ENCODE data around the gene IL17B.
A peak's percentile ranks its signal among the peaks of the same experiment; 100 is the strongest.

IL17B gene

GRCh38 chr5:149355688-149356087 is 23.4 kb downstream of the IL17B start:
- no peak for FAIRE-seq

- no peak for FAIRE-seq
Measured at GRCh38 chr5:149353911-149354310, 25.2 kb downstream of the IL17B start.

GRCh38 chr5:149352169-149352568 is 26.9 kb downstream of the IL17B start:
- FAIRE-seq, result no peak

- no peak for FAIRE-seq
Measured at GRCh38 chr5:149349382-149349781, 29.7 kb downstream of the IL17B start.

GRCh38 chr5:149348518-149348917 is 30.6 kb downstream of the IL17B start:
- no peak for FAIRE-seq

GRCh38 chr5:149345892-149346222 is 33.2 kb downstream of the IL17B start:
- FAIRE-seq, result no peak

GRCh38 chr5:149345147-149345891 is 33.8 kb downstream of the IL17B start, which contains the start of gene GRPEL2:
GRPEL2 (plus strand) TSS chr5:149345499; CDS start chr5:149345540, 41 bp downstream.
- peak; percentile 95 for FAIRE-seq

- FAIRE-seq, result no peak
Measured at GRCh38 chr5:149344151-149344550, 34.9 kb downstream of the IL17B start.

GRCh38 chr5:149341876-149342275 is 37.2 kb downstream of the IL17B start:
- no peak for FAIRE-seq

- FAIRE-seq, result no peak
Measured at GRCh38 chr5:149340920-149341319, 38.2 kb downstream of the IL17B start.

GRCh38 chr5:149338364-149338763 is 40.7 kb downstream of the IL17B start:
- no peak for FAIRE-seq

GRCh38 chr5:149337736-149338135 is 41.4 kb downstream of the IL17B start:
- FAIRE-seq, result no peak

GRCh38 chr5:149333711-149334443 is 45.2 kb downstream of the IL17B start:
- no peak for FAIRE-seq

GRCh38 chr5:149328177-149328576 is 50.9 kb downstream of the IL17B start:
- no peak for FAIRE-seq

GRCh38 chr5:149326611-149327010 is 52.5 kb downstream of the IL17B start:
- FAIRE-seq, result no peak

- FAIRE-seq, result no peak
Measured at GRCh38 chr5:149325894-149326293, 53.2 kb downstream of the IL17B start.

GRCh38 chr5:149325166-149325735 is 53.8 kb downstream of the IL17B start:
- FAIRE-seq, result no peak

- no peak for FAIRE-seq
Measured at GRCh38 chr5:149324641-149325040, 54.5 kb downstream of the IL17B start.
